K562 (cell line): ENCODE results near the gene MGST3. TPM values are rescaled to one million over a fixed set of nuclear protein-coding genes. Genes with fewer than 3 reads are reported as not detected.

Source experiments
- MAFG ChIP-seq: fragments of 450-650 bp; conservative IDR thresholded peaks from 2 replicates; pipeline ENCODE4 v1.6.1; 2016; ENCODE audit warnings: missing genetic modification characterization, missing compliant biosample characterization
- polyA plus RNA-seq, 8 experiments: library from polyadenylated mRNA; depleted of rRNA in 4 of 8; stranded (reverse) in 5 of 8; unstranded in 3 of 8; fragments of >200 nt; fragmentation: Nextera tagmentation in 2 of 8; fragmentation: Illumina TruSeq in 1 of 8; extraction: Ambion mirVana in 2 of 8; extraction: Trizol in 1 of 8; gene quantifications; 2 replicates each; pipeline versions ENCODE4 v1.2.1 to v1.2.3, GENCODE V29; 2011 to 2014; ENCODE audit warnings: inconsistent platforms in 1 of 8, missing spikeins in 1 of 8
- total RNA-seq, 7 experiments: library from RNA; depleted of rRNA in 6 of 7; stranded (reverse); fragments of >200 nt in 6 of 7; fragmentation: Illumina TruSeq in 2 of 7; extraction: Trizol in 2 of 7; gene quantifications; 2 replicates each; pipeline versions ENCODE4 v1.2.1 to v1.2.3, GENCODE V29; 2011 to 2021; ENCODE audit warnings: low replicate concordance in 1 of 7
- TF ChIP-seq, protein P1 (sequence below): fragments of 250-450 bp; sonication (Bioruptor Pico); IDR thresholded peaks from 2 replicates; pipeline ENCODE4 v1.4.0; 2020; ENCODE audit warnings: mild to moderate bottlenecking, moderate library complexity
- TF ChIP-seq, protein P2 (sequence below), 2 experiments: fragments of 450-650 bp; IDR thresholded peaks; 2 replicates each; pipeline ENCODE4 v1.6.1; 2018; ENCODE audit warnings: mild to moderate bottlenecking in 2 of 2, low read depth in 1 of 2; ENCODE audit not compliant: partially characterized antibody in 2 of 2
- TF ChIP-seq, protein P3 (sequence below), 2 experiments: fragments of 450-650 bp in 1 of 2; sonication (generic) in 1 of 2; formaldehyde crosslinking in 1 of 2; IDR thresholded peaks; 2 replicates each; pipeline versions ENCODE4 v1.7.1 to v1.9.0; 2016 to 2022; ENCODE audit warnings: inconsistent platforms in 1 of 2, mild to moderate bottlenecking in 1 of 2, missing genetic modification reagents in 1 of 2
- TF ChIP-seq, protein P4 (sequence below), 2 experiments: IDR thresholded peaks; 2 replicates each; pipeline ENCODE4 v1.6.1; 2011; ENCODE audit warnings: borderline replicate concordance in 1 of 2, control low read depth in 1 of 2, low read depth in 1 of 2, low read length in 1 of 2, mild to moderate bottlenecking in 1 of 2, mixed read lengths in 1 of 2, moderate library complexity in 1 of 2; ENCODE audit not compliant: insufficient read depth in 1 of 2, insufficient read length in 1 of 2, poor library complexity in 1 of 2, severe bottlenecking in 1 of 2; ENCODE audit errors: extremely low read depth in 1 of 2
- TF ChIP-seq, protein P5 (sequence below): fragments of 250-450 bp; sonication (Bioruptor Pico); IDR thresholded peaks from 2 replicates; pipeline ENCODE4 v1.6.1; 2021; ENCODE audit warnings: mild to moderate bottlenecking

MGST3 gene
- total and polyA plus RNA-seq, 9 of the 15 experiments (the other 6 are each of a cell fraction or from before 2014, with no cell fraction given), result 70.7 to 287 (median 105) TPM

DNA sequence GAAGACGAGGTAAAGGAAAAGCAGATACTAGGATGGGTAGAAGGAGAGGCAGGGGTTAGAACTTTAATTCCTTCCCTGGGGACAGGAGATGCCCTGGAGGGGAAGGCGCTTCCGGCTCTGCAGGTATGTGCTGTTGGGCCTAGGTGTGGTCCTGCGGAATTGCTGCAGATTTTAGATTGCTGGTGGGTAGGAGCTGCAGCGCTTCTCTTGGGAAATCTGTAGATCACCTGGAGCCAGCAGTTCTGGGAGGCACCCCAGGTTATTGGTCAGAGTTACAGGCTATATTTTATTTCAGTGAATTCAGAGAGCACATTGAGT lies 1.1 kb downstream of the MGST3 start (continued):
- TF ChIP-seq, protein P1, sequence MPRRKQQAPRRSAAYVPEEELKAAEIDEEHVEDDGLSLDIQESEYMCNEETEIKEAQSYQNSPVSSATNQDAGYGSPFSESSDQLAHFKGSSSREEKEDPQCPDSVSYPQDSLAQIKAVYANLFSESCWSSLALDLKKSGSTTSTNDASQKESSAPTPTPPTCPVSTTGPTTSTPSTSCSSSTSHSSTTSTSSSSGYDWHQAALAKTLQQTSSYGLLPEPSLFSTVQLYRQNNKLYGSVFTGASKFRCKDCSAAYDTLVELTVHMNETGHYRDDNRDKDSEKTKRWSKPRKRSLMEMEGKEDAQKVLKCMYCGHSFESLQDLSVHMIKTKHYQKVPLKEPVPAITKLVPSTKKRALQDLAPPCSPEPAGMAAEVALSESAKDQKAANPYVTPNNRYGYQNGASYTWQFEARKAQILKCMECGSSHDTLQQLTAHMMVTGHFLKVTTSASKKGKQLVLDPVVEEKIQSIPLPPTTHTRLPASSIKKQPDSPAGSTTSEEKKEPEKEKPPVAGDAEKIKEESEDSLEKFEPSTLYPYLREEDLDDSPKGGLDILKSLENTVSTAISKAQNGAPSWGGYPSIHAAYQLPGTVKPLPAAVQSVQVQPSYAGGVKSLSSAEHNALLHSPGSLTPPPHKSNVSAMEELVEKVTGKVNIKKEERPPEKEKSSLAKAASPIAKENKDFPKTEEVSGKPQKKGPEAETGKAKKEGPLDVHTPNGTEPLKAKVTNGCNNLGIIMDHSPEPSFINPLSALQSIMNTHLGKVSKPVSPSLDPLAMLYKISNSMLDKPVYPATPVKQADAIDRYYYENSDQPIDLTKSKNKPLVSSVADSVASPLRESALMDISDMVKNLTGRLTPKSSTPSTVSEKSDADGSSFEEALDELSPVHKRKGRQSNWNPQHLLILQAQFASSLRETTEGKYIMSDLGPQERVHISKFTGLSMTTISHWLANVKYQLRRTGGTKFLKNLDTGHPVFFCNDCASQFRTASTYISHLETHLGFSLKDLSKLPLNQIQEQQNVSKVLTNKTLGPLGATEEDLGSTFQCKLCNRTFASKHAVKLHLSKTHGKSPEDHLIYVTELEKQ (CRISPR knock-in tag), result no peak
- TF ChIP-seq, protein P2, sequence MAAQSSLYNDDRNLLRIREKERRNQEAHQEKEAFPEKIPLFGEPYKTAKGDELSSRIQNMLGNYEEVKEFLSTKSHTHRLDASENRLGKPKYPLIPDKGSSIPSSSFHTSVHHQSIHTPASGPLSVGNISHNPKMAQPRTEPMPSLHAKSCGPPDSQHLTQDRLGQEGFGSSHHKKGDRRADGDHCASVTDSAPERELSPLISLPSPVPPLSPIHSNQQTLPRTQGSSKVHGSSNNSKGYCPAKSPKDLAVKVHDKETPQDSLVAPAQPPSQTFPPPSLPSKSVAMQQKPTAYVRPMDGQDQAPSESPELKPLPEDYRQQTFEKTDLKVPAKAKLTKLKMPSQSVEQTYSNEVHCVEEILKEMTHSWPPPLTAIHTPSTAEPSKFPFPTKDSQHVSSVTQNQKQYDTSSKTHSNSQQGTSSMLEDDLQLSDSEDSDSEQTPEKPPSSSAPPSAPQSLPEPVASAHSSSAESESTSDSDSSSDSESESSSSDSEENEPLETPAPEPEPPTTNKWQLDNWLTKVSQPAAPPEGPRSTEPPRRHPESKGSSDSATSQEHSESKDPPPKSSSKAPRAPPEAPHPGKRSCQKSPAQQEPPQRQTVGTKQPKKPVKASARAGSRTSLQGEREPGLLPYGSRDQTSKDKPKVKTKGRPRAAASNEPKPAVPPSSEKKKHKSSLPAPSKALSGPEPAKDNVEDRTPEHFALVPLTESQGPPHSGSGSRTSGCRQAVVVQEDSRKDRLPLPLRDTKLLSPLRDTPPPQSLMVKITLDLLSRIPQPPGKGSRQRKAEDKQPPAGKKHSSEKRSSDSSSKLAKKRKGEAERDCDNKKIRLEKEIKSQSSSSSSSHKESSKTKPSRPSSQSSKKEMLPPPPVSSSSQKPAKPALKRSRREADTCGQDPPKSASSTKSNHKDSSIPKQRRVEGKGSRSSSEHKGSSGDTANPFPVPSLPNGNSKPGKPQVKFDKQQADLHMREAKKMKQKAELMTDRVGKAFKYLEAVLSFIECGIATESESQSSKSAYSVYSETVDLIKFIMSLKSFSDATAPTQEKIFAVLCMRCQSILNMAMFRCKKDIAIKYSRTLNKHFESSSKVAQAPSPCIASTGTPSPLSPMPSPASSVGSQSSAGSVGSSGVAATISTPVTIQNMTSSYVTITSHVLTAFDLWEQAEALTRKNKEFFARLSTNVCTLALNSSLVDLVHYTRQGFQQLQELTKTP (IDR thresholded peaks at IDR 0.05; ENCODE audit: low read depth in 1 of 2, partially characterized antibody in 2 of 2), result no peak
- TF ChIP-seq, protein P3, sequence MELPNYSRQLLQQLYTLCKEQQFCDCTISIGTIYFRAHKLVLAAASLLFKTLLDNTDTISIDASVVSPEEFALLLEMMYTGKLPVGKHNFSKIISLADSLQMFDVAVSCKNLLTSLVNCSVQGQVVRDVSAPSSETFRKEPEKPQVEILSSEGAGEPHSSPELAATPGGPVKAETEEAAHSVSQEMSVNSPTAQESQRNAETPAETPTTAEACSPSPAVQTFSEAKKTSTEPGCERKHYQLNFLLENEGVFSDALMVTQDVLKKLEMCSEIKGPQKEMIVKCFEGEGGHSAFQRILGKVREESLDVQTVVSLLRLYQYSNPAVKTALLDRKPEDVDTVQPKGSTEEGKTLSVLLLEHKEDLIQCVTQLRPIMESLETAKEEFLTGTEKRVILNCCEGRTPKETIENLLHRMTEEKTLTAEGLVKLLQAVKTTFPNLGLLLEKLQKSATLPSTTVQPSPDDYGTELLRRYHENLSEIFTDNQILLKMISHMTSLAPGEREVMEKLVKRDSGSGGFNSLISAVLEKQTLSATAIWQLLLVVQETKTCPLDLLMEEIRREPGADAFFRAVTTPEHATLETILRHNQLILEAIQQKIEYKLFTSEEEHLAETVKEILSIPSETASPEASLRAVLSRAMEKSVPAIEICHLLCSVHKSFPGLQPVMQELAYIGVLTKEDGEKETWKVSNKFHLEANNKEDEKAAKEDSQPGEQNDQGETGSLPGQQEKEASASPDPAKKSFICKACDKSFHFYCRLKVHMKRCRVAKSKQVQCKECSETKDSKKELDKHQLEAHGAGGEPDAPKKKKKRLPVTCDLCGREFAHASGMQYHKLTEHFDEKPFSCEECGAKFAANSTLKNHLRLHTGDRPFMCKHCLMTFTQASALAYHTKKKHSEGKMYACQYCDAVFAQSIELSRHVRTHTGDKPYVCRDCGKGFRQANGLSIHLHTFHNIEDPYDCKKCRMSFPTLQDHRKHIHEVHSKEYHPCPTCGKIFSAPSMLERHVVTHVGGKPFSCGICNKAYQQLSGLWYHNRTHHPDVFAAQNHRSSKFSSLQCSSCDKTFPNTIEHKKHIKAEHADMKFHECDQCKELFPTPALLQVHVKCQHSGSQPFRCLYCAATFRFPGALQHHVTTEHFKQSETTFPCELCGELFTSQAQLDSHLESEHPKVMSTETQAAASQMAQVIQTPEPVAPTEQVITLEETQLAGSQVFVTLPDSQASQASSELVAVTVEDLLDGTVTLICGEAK (IDR thresholded peaks at IDR 0.05), result 0 out of 2 replicates have a peak, but pooled peaks have one; percentile 13
- TF ChIP-seq, protein P3 (CRISPR knock-in tag; IDR thresholded peaks at IDR 0.05), result no peak
- TF ChIP-seq MAFG (tag), result no peak
- TF ChIP-seq, protein P4, sequence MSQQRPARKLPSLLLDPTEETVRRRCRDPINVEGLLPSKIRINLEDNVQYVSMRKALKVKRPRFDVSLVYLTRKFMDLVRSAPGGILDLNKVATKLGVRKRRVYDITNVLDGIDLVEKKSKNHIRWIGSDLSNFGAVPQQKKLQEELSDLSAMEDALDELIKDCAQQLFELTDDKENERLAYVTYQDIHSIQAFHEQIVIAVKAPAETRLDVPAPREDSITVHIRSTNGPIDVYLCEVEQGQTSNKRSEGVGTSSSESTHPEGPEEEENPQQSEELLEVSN (IDR thresholded peaks at IDR 0.05; ENCODE audit: borderline replicate concordance in 1 of 2, extremely low read depth in 1 of 2, insufficient read depth in 1 of 2, insufficient read length in 1 of 2, low read depth in 1 of 2, low read length in 1 of 2, poor library complexity in 1 of 2, severe bottlenecking in 1 of 2), result no peak
- TF ChIP-seq, protein P5, sequence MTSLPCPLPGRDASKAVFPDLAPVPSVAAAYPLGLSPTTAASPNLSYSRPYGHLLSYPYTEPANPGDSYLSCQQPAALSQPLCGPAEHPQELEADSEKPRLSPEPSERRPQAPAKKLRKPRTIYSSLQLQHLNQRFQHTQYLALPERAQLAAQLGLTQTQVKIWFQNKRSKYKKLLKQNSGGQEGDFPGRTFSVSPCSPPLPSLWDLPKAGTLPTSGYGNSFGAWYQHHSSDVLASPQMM (CRISPR knock-in tag), result no peak
